Measurements from ENCODE around the gene C10orf120.

Gene C10orf120

DNA sequence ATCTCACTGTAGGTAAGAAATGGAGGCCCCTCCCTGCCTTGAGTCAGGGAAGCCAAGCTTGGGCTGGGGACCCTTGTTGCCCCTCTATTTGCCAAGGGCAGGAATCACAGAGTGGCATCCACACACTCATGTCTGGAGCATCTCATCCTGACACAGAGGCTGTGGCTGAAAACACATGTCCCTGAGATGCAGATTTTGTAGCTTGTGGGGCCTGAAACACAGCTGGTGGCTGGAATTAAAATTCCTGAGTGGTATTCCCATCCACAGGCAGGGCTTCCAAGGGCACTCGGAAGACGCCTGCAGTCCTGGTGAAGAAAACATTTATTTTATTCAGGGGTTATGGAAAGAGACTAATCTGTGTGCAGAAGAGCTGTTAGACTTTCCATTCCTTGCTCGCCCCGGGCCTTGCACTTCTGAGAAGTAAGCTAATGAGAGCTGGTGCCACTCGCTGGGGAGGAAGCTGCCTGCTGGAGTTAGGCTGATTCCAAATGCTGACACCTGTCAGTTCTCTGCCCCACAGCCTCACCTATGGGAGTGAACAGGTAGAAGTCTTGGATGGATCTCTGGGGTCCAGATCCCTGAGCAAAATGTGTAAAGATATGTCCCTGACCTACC lies 36.0 kb downstream of the C10orf120 start:
- DNase-seq (ENCODE audit: low read depth, low spot score): no peak
- ChIA-PET POLR2A (no interaction called here), CTCF (no interaction called here)
- no peak overlapping the region for H3K4me3 ChIP-seq (ENCODE audit: low read depth, low read length)
- TF ChIP-seq, protein P1, sequence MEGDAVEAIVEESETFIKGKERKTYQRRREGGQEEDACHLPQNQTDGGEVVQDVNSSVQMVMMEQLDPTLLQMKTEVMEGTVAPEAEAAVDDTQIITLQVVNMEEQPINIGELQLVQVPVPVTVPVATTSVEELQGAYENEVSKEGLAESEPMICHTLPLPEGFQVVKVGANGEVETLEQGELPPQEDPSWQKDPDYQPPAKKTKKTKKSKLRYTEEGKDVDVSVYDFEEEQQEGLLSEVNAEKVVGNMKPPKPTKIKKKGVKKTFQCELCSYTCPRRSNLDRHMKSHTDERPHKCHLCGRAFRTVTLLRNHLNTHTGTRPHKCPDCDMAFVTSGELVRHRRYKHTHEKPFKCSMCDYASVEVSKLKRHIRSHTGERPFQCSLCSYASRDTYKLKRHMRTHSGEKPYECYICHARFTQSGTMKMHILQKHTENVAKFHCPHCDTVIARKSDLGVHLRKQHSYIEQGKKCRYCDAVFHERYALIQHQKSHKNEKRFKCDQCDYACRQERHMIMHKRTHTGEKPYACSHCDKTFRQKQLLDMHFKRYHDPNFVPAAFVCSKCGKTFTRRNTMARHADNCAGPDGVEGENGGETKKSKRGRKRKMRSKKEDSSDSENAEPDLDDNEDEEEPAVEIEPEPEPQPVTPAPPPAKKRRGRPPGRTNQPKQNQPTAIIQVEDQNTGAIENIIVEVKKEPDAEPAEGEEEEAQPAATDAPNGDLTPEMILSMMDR (IDR thresholded peaks at IDR 0.05; ENCODE audit: insufficient read depth, low read length, missing control alignments): no peak

- POLR2A ChIA-PET: no interaction called here
- no peak for DNase-seq (ENCODE audit: low read depth, low spot score)
- TF ChIP-seq, protein P1 (IDR thresholded peaks at IDR 0.05; ENCODE audit: insufficient read depth, low read length, missing control alignments): no peak
- CTCF ChIA-PET: no interaction called here
- H3K4me3 ChIP-seq (ENCODE audit: low read depth, low read length): no peak overlapping the region
Measured at GRCh38 chr10:122662231-122662630, 37.4 kb downstream of the C10orf120 start.

DNA sequence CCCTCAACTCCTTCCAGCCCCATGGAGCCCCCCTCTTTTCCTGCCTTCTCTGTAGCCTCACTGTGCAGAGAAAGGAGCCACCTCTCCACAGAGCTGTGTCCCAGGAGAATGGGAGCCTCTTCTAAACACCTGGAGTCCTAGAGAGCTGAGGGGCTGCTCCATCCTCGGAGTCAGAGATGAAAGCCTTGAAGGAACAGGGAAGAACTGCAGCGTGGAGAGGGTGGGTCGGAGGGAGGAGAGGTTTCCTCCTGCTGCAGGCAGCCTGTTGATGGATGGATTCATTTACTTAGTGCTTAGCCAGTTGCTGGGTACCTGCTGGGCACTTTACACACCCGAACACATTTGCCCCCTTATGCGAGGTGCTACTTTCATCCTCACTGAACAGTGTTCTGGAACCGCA lies 39.0 kb downstream of the C10orf120 start:
- no peak overlapping the region for H3K4me3 ChIP-seq (ENCODE audit: low read depth, low read length)
- DNase-seq (ENCODE audit: low read depth, low spot score): no peak
- CTCF ChIA-PET: no interaction called here
- POLR2A ChIA-PET: no interaction called here
- TF ChIP-seq, protein P1 (IDR thresholded peaks at IDR 0.05; ENCODE audit: insufficient read depth, low read length, missing control alignments): no peak

DNA sequence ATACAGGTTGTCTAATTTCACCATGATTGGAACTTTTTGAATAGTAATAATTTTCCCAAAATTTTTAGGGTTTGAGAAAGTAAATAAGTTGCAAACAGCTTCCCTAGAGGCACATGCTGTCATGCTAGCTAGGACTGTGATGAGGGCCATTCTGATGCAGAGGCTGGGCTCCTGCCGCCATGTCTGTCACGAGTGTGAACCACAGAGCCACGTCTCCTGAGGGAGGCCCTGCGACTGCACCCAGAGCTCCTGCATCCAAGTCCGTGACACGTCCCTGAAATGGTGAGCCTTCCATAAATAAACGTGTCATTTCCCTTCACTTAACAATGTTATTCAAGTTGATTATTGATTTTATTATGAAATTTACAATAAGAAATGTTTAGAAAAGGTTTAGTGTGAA lies 40.0 kb downstream of the C10orf120 start:
- H3K4me3 ChIP-seq (ENCODE audit: low read depth, low read length): no peak overlapping the region
- CTCF ChIA-PET: interaction anchor here (1.0 kb wide), 1 partner anchor 11 kb away, joined by 4 read pairs; no protein-coding TSS in a partner anchor
- POLR2A ChIA-PET: no interaction called here
- TF ChIP-seq, protein P1 (IDR thresholded peaks at IDR 0.05; ENCODE audit: insufficient read depth, low read length, missing control alignments): no peak
- no peak for DNase-seq (ENCODE audit: low read depth, low spot score)

DNA sequence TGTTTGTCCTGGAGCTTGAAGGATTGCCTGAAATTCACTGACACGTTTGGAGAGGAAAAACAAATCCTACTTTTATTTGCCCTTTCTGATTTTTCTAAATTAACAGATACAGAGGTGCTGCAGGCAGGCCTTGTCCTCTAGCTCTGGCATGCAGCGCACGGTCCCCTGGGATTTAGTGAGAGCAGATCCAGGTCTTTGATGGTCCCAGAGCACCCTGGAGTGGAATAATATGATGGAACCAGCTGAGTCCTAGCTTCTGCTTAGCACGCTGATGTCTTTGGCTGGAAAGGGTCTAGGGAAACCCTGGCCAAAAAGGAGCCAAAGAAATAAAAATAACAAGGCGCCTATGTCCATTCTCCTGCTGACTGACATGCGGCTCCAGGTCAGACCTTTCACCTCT lies 40.5 kb downstream of the C10orf120 start:
- TF ChIP-seq, protein P1 (IDR thresholded peaks at IDR 0.05; ENCODE audit: insufficient read depth, low read length, missing control alignments): no peak
- H3K4me3 ChIP-seq (ENCODE audit: low read depth, low read length): no peak overlapping the region
- CTCF ChIA-PET: interaction anchor here (1.0 kb wide), 1 partner anchor 10 kb away, joined by 4 read pairs; no protein-coding TSS in a partner anchor
- DNase-seq (ENCODE audit: low read depth, low spot score): no peak
- POLR2A ChIA-PET: no interaction called here

DNA sequence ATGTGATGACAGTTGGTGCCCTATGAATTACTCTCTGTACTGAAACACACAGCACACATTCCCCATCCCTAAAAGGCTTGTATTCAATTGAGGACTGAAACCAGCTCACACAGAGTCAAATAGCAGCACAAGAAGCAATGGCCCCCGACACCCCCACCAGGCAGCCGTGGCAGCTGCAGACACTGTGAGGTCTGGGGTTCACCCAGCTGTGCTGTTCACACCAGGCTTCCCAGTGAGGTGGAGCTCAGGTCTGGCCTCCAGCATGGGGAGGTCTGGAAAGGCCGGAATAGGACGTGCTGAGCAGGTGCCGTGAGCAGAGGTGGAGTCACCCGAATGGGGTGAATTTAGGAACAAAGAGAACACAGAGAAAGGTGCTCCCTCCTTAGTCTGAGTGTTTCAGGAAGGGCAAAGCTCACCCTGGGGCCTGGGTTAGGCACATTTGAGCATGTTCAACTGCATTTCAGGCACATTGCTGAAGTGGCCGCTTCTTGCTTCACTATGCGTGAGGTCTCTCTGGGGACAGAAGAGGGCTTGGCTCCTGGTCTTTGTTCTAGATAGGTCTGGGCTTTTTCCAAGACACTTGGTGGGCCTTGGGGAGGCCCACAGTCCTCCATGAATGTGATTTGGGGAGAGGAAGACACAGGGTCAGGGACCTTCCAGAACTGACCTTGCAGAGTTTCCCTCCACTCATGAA lies 41.1 kb downstream of the C10orf120 start:
- no peak overlapping the region for H3K4me3 ChIP-seq (ENCODE audit: low read depth, low read length)
- no peak for DNase-seq (ENCODE audit: low read depth, low spot score)
- ChIA-PET POLR2A (no interaction called here), CTCF (interaction anchor here (1.0 kb wide), 1 partner anchor 10 kb away, joined by 4 read pairs; no protein-coding TSS in a partner anchor)
- TF ChIP-seq, protein P1 (IDR thresholded peaks at IDR 0.05; ENCODE audit: insufficient read depth, low read length, missing control alignments): no peak

All from AG04449 (cell line).